Endothelial cell of umbilical vein (primary cell): Measurements from ENCODE around the gene MRPS35.

Source experiments
- CTCF ChIP-seq, 2 donors: IDR thresholded peaks; 1 replicate in 1 of 2; 2 replicates in 1 of 2; pipeline ENCODE4 v1.5.1; 2011; ENCODE audit warnings: low read length in 2 of 2, mild to moderate bottlenecking in 2 of 2, moderate library complexity in 2 of 2, control low read depth in 1 of 2, inconsistent platforms in 1 of 2, low read depth in 1 of 2; ENCODE audit not compliant: insufficient read depth in 1 of 2; ENCODE audit errors: extremely low read depth in 1 of 2
- EZH2 ChIP-seq: IDR thresholded peaks from 2 replicates; pipeline ENCODE4 v1.6.1; 2012; ENCODE audit warnings: borderline replicate concordance, low read depth, mild to moderate bottlenecking, moderate library complexity, low read length, inconsistent platforms; ENCODE audit not compliant: severe bottlenecking
- FOS ChIP-seq: IDR thresholded peaks from 2 replicates; pipeline ENCODE4 v1.6.1; 2011; ENCODE audit warnings: mild to moderate bottlenecking, low read length, moderate library complexity, borderline replicate concordance; ENCODE audit not compliant: insufficient read depth
- GATA2 ChIP-seq: IDR thresholded peaks from 2 replicates; pipeline ENCODE4 v1.7.0; 2011; ENCODE audit warnings: low read depth, mild to moderate bottlenecking, moderate library complexity, mixed read lengths, low read length; ENCODE audit not compliant: insufficient read length, insufficient read depth
- JUN ChIP-seq: IDR thresholded peaks from 2 replicates; pipeline ENCODE4 v1.6.1; 2011; ENCODE audit warnings: borderline replicate concordance, low read depth; ENCODE audit not compliant: insufficient read length, insufficient read depth
- MYC ChIP-seq: IDR thresholded peaks from one replicate; pipeline ENCODE4 v1.6.1; 2011; ENCODE audit warnings: mild to moderate bottlenecking, low read depth, low read length
- POLR2A ChIP-seq: IDR thresholded peaks from 2 replicates; pipeline ENCODE4 v1.6.1; 2012; ENCODE audit warnings: low read depth, mild to moderate bottlenecking, control low read depth, low read length
- POLR2AphosphoS5 ChIP-seq: IDR thresholded peaks from 2 replicates; pipeline ENCODE4 v1.6.1; 2012; ENCODE audit warnings: low read depth, mild to moderate bottlenecking, control low read depth, low read length, moderate library complexity; ENCODE audit not compliant: insufficient read depth
- TF ChIP-seq, protein P1 (sequence below): IDR thresholded peaks from 2 replicates; pipeline ENCODE4 v1.6.1; 2011; ENCODE audit not compliant: insufficient read depth, insufficient read length

DNA sequence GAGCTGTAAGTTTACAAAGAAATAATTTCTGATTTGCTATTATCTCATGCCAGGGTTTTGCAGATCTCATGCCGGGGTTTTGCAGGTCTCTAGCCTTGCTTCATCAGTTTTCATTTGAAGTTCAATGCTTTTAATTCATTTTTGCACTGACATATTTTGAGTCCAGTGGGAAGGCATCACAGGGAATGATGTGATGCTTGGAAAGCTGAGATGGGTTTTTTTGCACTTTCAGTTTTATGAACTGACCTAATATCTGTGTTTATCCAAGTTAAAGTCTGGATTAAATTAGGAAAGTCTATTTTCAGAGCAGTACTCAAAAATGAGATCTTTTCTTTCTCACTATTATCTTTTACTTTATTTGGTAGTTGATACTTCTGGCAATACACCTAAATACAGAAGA, 38.0 kb upstream of the MRPS35 start:
- no peak for TF ChIP-seq GATA2
- no peak for TF ChIP-seq POLR2A
- TF ChIP-seq EZH2, result no peak
- TF ChIP-seq CTCF (IDR thresholded peaks at IDR 0.05; ENCODE audit: extremely low read depth in 1 of 2, insufficient read depth in 1 of 2, low read depth in 1 of 2, low read length in 2 of 2), result no peak
- TF ChIP-seq, protein P1, sequence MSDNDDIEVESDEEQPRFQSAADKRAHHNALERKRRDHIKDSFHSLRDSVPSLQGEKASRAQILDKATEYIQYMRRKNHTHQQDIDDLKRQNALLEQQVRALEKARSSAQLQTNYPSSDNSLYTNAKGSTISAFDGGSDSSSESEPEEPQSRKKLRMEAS, result no peak
- TF ChIP-seq POLR2AphosphoS5, result no peak
- no peak for TF ChIP-seq JUN
- no peak for TF ChIP-seq MYC
- TF ChIP-seq FOS, result no peak
